GM19324 (cell line): ENCODE results near the gene L2HGDH.

Experiments used
- ATAC-seq: cut with Tn5 transposase; IDR thresholded peaks from one replicate; pipeline ENCODE4 v1.9.1; 2021; ENCODE audit warnings: mild to moderate bottlenecking, moderate library complexity; ENCODE audit not compliant: unreplicated experiment, low FRiP score

The L2HGDH gene

GRCh38 chr14:50299585-50299984, 12.4 kb downstream of the L2HGDH start:
- no peak for ATAC-seq

- no peak for ATAC-seq
Observed at GRCh38 chr14:50290306-50290705, 21.7 kb downstream of the L2HGDH start.

DNA sequence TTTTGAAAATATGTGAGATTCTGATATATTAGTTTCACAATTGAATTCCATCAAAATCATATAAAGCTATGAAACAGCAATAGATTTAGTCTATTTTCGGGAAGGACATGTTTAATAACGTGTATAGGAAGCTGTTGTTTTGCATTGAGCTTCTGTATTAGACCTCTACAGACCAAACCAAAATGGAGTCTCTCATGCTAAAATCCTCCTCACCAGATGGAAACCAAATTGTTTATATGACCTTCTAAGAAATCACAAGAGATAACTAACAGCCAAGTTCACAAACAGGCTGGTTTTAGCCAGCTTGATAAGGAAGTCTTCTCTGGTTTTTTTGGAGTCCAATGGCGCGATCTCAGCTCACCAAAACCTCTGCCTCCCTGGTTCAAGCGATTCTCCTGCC, 23.9 kb downstream of the L2HGDH start:
- no peak for ATAC-seq

DNA sequence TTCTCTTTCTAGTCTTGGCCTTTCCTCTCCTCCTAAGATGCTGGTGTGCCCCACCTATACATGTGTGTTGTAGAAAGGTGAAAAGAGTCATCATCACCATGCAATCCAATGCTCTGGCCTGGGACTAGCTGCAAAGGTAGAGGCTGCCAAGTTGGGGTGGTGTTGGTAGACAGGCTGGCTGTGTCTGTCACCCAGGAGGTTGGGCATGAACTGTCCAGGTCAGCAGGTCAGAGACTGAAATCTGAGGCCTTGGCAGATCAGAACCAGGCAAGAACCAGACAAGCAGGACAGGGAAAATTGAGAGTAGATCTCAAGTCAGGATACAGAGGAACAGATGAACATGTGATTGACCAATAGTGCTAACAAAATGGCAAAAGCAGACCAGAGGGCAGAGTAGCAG, 26.2 kb downstream of the L2HGDH start:
- no peak for ATAC-seq

DNA sequence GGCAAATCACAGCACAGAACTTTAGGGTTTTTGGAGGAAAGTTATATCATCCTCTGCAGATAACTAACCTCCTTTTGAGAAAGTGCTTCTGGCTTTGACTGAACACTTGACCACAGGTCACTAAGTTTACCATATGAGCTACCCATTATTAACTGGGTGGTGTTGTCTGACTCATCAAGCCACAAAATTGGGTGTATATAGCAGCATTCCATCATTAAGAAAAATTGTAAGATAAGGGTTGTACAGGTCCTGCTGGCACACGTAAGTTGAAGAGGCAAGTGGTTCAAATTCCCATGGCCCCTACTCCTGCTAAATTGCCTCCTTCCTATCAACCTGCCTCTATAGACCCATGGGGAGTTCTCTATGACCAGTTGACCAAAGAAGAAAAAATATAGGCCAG, 39.5 kb downstream of the L2HGDH start:
- ATAC-seq = no peak

DNA sequence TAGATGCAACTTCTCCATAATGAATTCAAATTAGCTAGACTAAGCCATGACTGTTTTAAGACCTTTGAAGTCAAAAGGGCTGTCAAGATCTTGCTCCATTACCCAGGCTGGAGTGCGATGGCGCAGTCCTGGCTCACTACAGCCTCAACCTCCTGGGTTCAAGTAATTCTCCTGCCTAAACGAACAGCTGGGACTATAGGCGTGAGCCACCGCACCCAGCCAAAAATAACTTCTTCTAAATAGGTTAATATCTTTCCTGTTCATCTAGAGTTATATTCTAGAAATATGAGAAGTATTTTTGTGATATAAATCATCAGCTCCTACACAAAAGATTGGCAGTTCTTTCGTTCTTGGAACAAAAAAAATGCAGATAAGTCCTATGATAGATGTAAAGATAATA, 41.1 kb downstream of the L2HGDH start:
- no peak for ATAC-seq

- ATAC-seq = no peak
Observed at GRCh38 chr14:50265029-50265428, 47.0 kb downstream of the L2HGDH start.

- ATAC-seq = no peak
Observed at GRCh38 chr14:50263321-50263720, 48.7 kb downstream of the L2HGDH start.

DNA sequence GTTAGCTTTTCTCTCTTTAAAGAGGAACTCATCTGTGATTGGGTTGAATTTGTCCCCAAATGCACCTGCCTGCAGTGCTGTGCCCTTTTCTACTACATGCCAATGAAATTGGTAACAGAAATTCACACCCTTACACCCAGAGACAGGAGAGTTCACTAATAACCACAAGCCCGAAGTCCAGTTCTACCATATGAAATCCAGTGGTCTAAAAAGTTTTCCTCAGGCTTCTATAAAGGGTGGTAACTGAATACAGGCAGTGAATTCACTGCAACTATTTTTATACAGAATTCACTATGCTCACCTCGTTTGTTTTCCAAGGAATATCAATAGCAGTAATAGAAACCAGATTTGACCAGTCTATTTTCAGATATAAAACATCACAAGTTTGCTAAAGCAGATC, 49.2 kb downstream of the L2HGDH start:
- ATAC-seq = no peak

DNA sequence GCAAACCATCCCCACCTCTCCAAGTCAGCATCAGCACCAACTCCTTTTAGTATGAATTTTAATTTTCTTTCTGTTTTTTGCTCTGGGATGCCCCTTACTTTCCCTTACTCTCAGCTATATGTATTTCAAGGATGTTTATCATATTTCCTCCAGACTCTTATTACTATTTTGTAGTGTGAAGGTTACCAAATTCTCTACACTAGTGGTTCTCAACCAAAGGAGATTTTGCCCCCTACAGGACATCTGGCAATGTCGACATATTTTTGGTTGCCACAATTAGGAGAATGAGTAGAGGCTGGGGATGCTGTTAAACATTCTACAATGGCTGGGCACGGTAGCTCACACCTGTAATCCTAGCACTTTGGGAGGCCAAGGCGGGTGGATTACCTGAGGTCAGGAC, 51.5 kb downstream of the L2HGDH start:
- ATAC-seq = no peak

- no peak for ATAC-seq
Observed at GRCh38 chr14:50260072-50260471, 52.0 kb downstream of the L2HGDH start.

GRCh38 chr14:50257732-50258131, 54.3 kb downstream of the L2HGDH start:
- ATAC-seq = no peak

DNA sequence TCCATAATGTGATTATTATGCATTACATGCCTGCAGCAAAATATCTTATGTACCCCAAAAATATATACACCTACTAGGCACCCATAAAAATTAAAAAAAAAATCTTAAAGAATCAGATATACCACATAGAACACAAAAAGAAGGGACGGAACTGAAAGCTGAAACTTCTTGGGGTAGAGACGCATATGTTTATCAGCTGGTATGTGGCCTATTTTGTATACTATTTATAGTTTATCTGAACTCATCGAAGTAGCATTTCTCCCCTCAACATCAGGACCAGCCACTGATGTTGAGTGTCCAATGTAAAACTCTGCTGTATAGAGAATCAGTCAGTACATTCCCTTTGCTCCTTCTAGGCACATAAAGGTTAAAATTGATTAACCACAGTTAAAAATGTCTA, 57.8 kb downstream of the L2HGDH start:
- ATAC-seq = no peak

- no peak for ATAC-seq
Observed at GRCh38 chr14:50249136-50249775, 62.8 kb downstream of the L2HGDH start.

- ATAC-seq = no peak
Observed at GRCh38 chr14:50247245-50247644, 64.8 kb downstream of the L2HGDH start.

DNA sequence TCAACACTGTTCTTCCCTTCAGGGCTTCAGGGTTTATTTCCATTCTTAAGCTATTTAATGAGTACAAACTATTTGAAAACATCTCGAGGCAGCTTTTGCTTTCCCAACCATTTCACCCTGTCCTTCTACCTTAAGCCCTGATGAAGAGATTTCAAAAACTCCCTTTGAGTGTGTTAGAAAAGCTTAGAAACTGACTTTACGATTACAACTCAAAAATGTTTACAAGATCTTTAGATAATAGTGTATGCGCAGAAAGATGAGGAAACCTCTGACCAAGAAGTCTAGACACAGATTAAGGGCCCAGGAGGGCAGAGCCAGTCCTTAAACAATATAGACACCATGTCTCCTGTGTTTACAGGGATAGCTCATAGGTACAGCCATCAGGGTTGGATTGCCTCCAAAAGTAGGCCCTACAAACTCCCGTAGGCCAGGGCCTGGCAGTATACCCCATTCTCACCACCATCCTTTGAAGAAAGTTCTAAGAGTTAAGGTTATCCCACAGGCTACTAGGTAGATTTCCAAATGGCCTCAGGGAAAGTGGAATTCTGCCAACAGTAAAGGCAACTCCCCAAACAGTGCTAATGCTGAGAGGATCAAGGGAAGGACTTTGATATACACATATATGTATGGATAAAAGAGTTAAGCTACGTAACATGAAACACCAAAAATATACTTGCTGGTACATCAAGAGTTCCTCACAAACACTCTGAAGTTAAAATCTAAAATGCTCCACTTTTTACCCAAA, 69.3 kb downstream of the L2HGDH start:
- no peak for ATAC-seq

GRCh38 chr14:50242096-50242495, 69.9 kb downstream of the L2HGDH start:
- ATAC-seq = no peak

- no peak for ATAC-seq
Observed at GRCh38 chr14:50237427-50237826, 74.6 kb downstream of the L2HGDH start.

DNA sequence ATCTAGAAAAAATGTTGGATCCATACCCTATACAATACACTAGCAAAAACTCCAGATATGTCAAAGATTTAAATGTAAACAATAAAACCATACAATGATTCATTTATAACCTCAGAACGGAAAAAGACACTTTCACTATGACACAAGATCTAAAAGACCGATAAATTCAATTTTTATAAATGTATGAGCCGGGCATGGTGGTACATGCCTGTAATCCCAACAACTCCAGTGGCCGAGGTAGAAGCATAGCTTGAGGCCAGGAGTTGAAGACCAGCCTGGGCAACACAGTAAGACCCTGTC, 78.1 kb downstream of the L2HGDH start:
- no peak for ATAC-seq

DNA sequence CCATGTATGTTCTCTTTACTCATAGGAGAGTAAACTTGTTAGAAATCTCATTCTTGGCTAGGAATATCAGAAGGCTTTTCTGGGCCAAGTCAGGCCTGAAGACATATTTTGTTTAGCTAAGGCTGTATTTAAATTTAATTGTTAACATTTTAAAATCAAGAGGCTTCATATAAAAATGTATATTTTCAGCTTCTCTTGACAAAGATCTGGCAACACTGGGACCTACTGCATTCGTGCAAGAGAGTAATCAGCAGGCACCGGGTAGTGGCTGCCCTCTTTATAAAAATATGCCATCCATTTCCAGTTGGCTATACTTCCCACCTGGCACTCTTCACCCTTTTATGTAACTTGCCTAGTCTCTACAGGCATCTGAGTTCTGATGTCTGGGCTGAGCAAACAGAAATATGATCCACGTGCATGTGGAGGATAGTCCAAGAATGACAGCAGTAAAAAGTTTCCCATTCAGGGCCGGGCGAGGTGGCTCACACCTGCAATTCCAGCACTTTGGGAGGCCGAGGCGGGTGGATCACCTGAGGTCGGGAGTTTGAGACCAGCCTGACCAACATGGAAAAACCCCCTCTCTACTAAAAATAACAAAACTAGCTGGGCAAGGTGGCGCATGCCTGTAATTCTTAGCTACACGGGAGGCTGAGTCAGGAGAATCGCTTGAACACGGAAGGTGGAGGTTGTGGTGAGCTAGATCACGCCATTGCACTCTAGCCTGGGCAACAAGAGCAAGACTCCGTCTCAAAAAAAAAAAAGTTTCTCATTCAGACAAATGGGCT, 78.7 kb downstream of the L2HGDH start:
- ATAC-seq = no peak

GRCh38 chr14:50232276-50232642, 79.8 kb downstream of the L2HGDH start:
- no peak for ATAC-seq
